Spleen (tissue), 11 donors: ENCODE results near the gene POLN. TPM values are rescaled to one million over a fixed set of nuclear protein-coding genes. Genes with fewer than 3 reads are reported as not detected.
A peak's percentile ranks its signal among the peaks of the same experiment; 100 is the strongest.

ENCODE experiments used
- DNase-seq: peaks from one replicate; pipeline ENCODE4 v3.0.0-alpha.2; 2020
- H3K27ac ChIP-seq, 8 donors: fragments of 200-600 bp; sonication (generic) in 7 of 8; 1 replicate in 4 of 8; 2 replicates in 4 of 8; pipeline versions ENCODE4 v1.5.0 to v1.8.0; 2016 to 2021; ENCODE audit warnings: inconsistent platforms in 4 of 8, mild to moderate bottlenecking in 4 of 8, moderate library complexity in 1 of 8
- H3K27me3 ChIP-seq, 7 donors: fragments of 200-600 bp; sonication (generic) in 6 of 7; replicated peaks in 1 of 7; 1 replicate in 4 of 7; 2 replicates in 3 of 7; pipeline versions ENCODE4 v1.5.0 to v1.8.0; 2016 to 2021; ENCODE audit warnings: inconsistent platforms in 3 of 7, mild to moderate bottlenecking in 1 of 7
- H3K36me3 ChIP-seq, 6 donors: fragments of 200-600 bp; sonication (generic) in 5 of 6; 1 replicate in 4 of 6; 2 replicates in 2 of 6; pipeline versions ENCODE4 v1.5.0 to v1.8.0; 2016 to 2021; ENCODE audit warnings: inconsistent platforms in 2 of 6
- H3K4me1 ChIP-seq, 6 donors: fragments of 200-600 bp; sonication (generic) in 5 of 6; 1 replicate in 3 of 6; 2 replicates in 3 of 6; pipeline versions ENCODE4 v1.5.0 to v1.8.0; 2016 to 2021; ENCODE audit warnings: inconsistent platforms in 3 of 6
- H3K4me3 ChIP-seq, 8 donors: fragments of 200-600 bp; sonication (generic) in 7 of 8; 1 replicate in 4 of 8; 2 replicates in 4 of 8; pipeline versions ENCODE4 v1.5.0 to v1.8.0; 2016 to 2021; ENCODE audit warnings: inconsistent platforms in 4 of 8, mild to moderate bottlenecking in 4 of 8, moderate library complexity in 2 of 8
- H3K9me3 ChIP-seq, 8 donors: fragments of 200-600 bp; sonication (generic) in 7 of 8; 1 replicate in 4 of 8; 2 replicates in 4 of 8; pipeline versions ENCODE4 v1.5.0 to v1.8.0; 2016 to 2021; ENCODE audit warnings: inconsistent platforms in 4 of 8
- POLR2A ChIP-seq, 3 donors: fragments of 450-650 bp; IDR thresholded peaks; one replicate each; pipeline ENCODE4 v1.5.1; 2017; ENCODE audit warnings: antibody characterized with exemption in 3 of 3, mild to moderate bottlenecking in 1 of 3
- POLR2AphosphoS5 ChIP-seq, 3 donors: sonication (generic); formaldehyde crosslinking; IDR thresholded peaks; one replicate each; pipeline ENCODE4 v1.5.1; 2017; ENCODE audit warnings: antibody characterized with exemption in 3 of 3
- WGBS, 5 donors: extraction: QIAGEN DNeasy Blood & Tissue Kit in 3 of 5; methylation state at CpG; one replicate each; pipeline versions ENCODE4 v1.1.5 to v1.1.7; 2013 to 2018; 5-methylcytosine and 5-hydroxymethylcytosine counted together
- intact Hi-C: fragments of 100-400 bp; cut with DNase I; formaldehyde crosslinking; loops from one replicate; pipeline ENCODE4 v1.15.0; 2023; ENCODE audit warnings: low total_unique reads
- polyA plus RNA-seq, 3 donors: library from polyadenylated mRNA; stranded (reverse); fragments of 200-250 nt; gene quantifications; one replicate each; pipeline ENCODE4 v1.2.1, GENCODE V29; 2013
- total RNA-seq, 7 donors: library from RNA; depleted of rRNA in 3 of 7; stranded (reverse); fragments of >200 nt in 3 of 7; fragmentation: NEBNext Ultra II Directional in 4 of 7; extraction: Animal tissue kit (Norgen Biotek cat#: 25700) in 4 of 7; gene quantifications; one replicate each; pipeline versions ENCODE4 v1.1.0 to v1.2.1, GENCODE V29; 2016 to 2021
- TF ChIP-seq, protein P1 (sequence below), 11 experiments: fragments of 200-600 bp in 7 of 11; fragments of 450-650 bp in 4 of 11; sonication (generic) in 4 of 11; IDR thresholded peaks in 8 of 11; conservative IDR thresholded peaks in 3 of 11; 1 replicate in 7 of 11; 2 replicates in 4 of 11; pipeline versions ENCODE4 v1.4.0 to v1.8.0; 2016 to 2021; ENCODE audit warnings: antibody characterized with exemption in 11 of 11, inconsistent platforms in 4 of 11, mild to moderate bottlenecking in 1 of 11
- donor health status: healthy with polysubstance abuse.
- donor health status: DM: no; HTN: no; CAD: no; lungs with moderate emphysema.
- donor health status: DM: no; HTN: no; CAD: no.
- donor health status: Bipolar disorder and iron deficiency.
- donor health status: healthy.
- donor health status: DM: no; HTN: no; CAD: no.
- donor health status: DM: yes; HTN: yes; CAD: no.

The POLN gene
- total and polyA plus RNA-seq, 10 donors = 1.2 to 3.5 (median 2.5) TPM

DNA sequence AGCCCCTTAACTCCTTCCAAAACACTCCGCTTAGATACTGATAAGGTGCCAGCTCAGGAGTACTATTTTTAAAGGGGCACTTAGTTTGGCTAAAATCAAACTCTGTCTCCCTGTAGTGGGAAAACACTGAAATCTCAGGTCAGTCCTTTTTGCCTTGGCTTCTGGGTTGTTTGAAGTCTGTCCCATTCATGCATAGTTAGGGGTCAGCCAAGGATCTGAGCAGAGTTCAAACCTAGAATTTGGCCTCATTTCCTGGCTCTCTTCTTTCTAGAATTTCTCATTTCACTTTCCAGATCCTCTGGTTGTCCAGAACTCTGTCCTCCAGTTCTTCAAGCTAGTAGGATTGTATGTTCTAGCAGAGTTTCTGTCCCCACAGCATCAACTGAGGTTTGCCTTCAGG is 151.3 kb downstream of the POLN start:
- 89 to 100% (median 95%) methylated on average over 1 of the region's 1 CpG for WGBS, 5 donors
- no peaks in the 10 kb centered on the region for H3K36me3 ChIP-seq
- peaks cover 0 to 16% (median 6%) of the 10 kb centered on the region in 8 donors for H3K9me3 ChIP-seq

DNA sequence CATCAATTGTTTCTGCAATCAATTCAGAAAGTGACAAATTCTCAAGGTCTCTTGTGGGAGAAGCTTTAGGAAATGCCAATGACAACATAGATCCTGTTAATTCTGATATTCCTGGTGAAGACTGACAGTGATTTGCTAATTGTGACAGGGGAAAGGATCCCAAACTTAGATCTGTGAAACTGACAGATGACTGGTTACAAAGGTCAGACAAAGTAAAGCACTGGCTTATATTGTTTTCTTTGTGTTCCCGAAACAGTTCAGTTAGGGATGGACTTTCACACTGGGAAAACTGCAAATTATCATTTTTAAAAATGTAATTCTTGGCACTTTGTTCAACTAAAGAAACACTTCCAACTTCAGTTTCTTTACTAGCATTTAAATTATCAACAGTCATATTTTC is 152.7 kb downstream of the POLN start:
- intact Hi-C loops = no loop called here
- Histone ChIP-seq H3K4me3 (no peak overlapping the region), H3K27me3 (peaks cover 0 to 4% (median 0%) of the 10 kb centered on the region in 7 donors), H3K9me3 (peaks cover 0 to 13% (median 6%) of the 10 kb centered on the region in 8 donors), H3K36me3 (no peaks in the 10 kb centered on the region), H3K4me1 (no peaks in the 10 kb centered on the region), H3K27ac (no peak overlapping the region)
- 72 to 93% (median 81%) methylated on average over 1 of the region's 1 CpG for WGBS, 5 donors
- TF ChIP-seq POLR2A (IDR thresholded peaks at IDR 0.05) = no peak
- TF ChIP-seq, protein P1, sequence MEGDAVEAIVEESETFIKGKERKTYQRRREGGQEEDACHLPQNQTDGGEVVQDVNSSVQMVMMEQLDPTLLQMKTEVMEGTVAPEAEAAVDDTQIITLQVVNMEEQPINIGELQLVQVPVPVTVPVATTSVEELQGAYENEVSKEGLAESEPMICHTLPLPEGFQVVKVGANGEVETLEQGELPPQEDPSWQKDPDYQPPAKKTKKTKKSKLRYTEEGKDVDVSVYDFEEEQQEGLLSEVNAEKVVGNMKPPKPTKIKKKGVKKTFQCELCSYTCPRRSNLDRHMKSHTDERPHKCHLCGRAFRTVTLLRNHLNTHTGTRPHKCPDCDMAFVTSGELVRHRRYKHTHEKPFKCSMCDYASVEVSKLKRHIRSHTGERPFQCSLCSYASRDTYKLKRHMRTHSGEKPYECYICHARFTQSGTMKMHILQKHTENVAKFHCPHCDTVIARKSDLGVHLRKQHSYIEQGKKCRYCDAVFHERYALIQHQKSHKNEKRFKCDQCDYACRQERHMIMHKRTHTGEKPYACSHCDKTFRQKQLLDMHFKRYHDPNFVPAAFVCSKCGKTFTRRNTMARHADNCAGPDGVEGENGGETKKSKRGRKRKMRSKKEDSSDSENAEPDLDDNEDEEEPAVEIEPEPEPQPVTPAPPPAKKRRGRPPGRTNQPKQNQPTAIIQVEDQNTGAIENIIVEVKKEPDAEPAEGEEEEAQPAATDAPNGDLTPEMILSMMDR (IDR thresholded peaks at IDR 0.05 in 8 of 11, conservative IDR thresholded peaks at IDR 0.05 in 3 of 11) = no peak
- no peak for TF ChIP-seq POLR2AphosphoS5 (IDR thresholded peaks at IDR 0.05)
- DNase-seq = no peak

More for the DNA sequence above, 151.3 kb downstream of the POLN start:
- TF ChIP-seq POLR2A (IDR thresholded peaks at IDR 0.05) (no peak), POLR2AphosphoS5 (IDR thresholded peaks at IDR 0.05) (no peak)
- TF ChIP-seq, protein P1 (IDR thresholded peaks at IDR 0.05 in 8 of 11, conservative IDR thresholded peaks at IDR 0.05 in 3 of 11) = no peak
- Histone ChIP-seq H3K4me3 (no peak overlapping the region), H3K27ac (no peak overlapping the region), H3K4me1 (no peaks in the 10 kb centered on the region), H3K27me3 (peaks cover 0 to 4% (median 0%) of the 10 kb centered on the region in 7 donors)
- intact Hi-C loops = no loop called here
- DNase-seq = no peak

DNA sequence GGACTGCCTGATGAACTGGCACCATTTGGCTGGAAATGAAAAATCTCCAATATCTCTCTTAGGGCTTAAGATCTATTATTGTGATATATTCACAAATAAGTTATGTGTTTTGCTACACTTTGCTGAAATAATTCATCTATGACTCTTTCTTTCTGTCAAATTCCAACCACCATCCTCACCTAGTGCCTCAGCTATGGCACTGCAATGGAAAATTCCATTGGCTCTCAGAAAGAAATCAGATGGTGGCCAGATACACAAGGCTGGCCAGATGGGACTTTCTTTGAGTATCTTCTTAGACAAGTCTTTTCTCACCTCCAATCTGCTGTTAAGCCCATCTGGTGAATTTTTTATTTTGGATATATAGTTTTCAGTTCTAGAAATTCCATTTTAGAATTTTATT is 154.8 kb downstream of the POLN start:
- Histone ChIP-seq H3K4me3 (no peak overlapping the region), H3K27me3 (no peaks in the 10 kb centered on the region), H3K27ac (no peak overlapping the region), H3K9me3 (peaks cover 0 to 13% (median 6%) of the 10 kb centered on the region in 8 donors), H3K36me3 (no peaks in the 10 kb centered on the region), H3K4me1 (no peaks in the 10 kb centered on the region)
- no peak for DNase-seq
- TF ChIP-seq POLR2AphosphoS5 (IDR thresholded peaks at IDR 0.05) = no peak
- TF ChIP-seq POLR2A (IDR thresholded peaks at IDR 0.05) = no peak
- TF ChIP-seq, protein P1 (IDR thresholded peaks at IDR 0.05 in 8 of 11, conservative IDR thresholded peaks at IDR 0.05 in 3 of 11) = no peak
- intact Hi-C loops = no loop called here

DNA sequence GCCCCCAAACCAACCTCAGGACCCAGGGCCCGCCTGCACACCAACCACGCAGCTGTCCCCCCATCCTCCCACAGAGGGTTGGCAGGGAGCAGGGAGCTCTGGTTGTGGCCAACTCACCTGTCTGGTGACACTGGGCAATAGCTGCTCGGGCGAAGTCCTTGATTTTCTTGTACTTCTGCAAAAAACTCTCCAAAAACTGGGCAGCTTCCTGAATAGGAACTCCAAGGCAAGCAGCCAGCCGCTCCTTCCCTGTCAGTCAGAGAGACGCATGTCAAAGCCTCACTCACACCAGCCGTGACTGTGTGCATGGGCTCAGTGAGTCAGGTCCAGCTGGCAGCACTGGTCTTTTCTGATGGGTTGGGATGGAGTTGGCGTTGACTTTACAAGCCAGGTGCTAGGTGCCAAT is 156.4 kb downstream of the POLN start:
- Histone ChIP-seq H3K4me1 (no peaks in the 10 kb centered on the region), H3K36me3 (no peaks in the 10 kb centered on the region), H3K4me3 (no peak overlapping the region), H3K27ac (no peak overlapping the region), H3K9me3 (peaks cover 0 to 13% (median 6%) of the 10 kb centered on the region in 8 donors), H3K27me3 (no peaks in the 10 kb centered on the region)
- WGBS, 5 donors = 86 to 95% (median 91%) methylated on average over 6 to 8 of the region's 8 CpGs
- peak; percentile 32 for DNase-seq
- intact Hi-C loops = no loop called here
- TF ChIP-seq POLR2AphosphoS5 (IDR thresholded peaks at IDR 0.05) = no peak
- TF ChIP-seq POLR2A (IDR thresholded peaks at IDR 0.05) = no peak
- TF ChIP-seq, protein P1 (IDR thresholded peaks at IDR 0.05 in 8 of 11, conservative IDR thresholded peaks at IDR 0.05 in 3 of 11) = no peak
